Measurements from ENCODE around the gene PTGES3.
"Not testable (repeated sequence)": the region's sequence is repeated elsewhere in the genome, so short reads cannot be mapped to it uniquely, and the experiment has no call there.

PTGES3 gene

GRCh38 chr12:56657416-56658379, 30.4 kb downstream of the PTGES3 start:
- FAIRE-seq: no peak

GRCh38 chr12:56653781-56654180, 34.3 kb downstream of the PTGES3 start:
- DNase-seq (ENCODE audit: low spot score); FAIRE-seq: not testable (repeated sequence)

More at GRCh38 chr12:56657416-56658379, 30.4 kb downstream of the PTGES3 start:
- no peak for DNase-seq (ENCODE audit: low spot score)

DNA sequence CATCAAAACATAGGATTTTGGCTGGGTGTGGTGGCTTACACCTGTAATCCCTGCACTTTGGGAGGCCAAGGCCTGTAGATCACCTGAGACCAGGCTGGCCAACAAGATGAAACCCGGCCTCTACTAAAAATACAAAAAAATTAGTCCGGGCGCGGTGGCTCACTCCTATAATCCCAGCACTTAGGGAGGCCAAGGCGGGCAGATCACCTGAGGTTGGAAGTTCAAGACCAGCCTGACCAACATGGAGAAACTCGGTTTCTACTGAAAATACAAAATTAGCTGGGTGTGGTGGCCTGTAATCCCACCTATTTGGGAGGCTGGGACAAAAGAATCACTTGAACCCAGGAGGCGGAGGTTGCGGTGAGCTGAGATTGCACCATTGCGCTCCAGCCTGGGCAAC, 40.1 kb downstream of the PTGES3 start:
- DNase-seq (ENCODE audit: low spot score); FAIRE-seq: not testable (repeated sequence)

- FAIRE-seq (peak; percentile 93), DNase-seq (ENCODE audit: low spot score) (peak; percentile 100)
Measured at GRCh38 chr12:56645717-56646446, 42.2 kb downstream of the PTGES3 start, which contains the start of gene ATP5F1B. Gene ATP5F1B, minus strand, starts transcription at chr12:56645984. Its CDS starts 21 bp downstream, at chr12:56645963.

DNA sequence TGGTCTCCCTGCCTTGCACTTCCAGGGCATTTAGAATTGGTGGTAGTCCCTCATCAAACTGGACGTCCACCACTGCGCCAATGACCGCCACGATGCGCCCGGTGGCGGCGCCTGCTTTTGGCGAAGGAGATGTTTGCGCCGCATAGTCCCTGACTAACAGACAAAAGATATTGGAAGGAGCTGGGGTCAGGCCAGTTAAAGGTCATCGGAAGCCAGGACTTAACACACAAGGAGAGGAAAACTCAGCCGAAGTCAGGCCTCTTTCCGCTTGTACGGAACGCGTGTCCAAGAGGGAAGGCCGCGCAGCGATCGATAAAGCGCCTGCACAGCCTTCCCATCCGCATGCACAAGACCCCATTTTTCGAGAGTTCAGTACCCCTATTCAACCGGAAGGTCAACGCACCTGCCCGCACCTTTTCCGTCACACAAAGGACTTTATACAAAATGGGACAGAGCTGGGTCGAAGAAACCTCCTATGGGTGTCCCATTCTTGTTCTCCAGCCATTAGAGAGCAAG, 42.8 kb downstream of the PTGES3 start:
- FAIRE-seq (no peak), DNase-seq (ENCODE audit: low spot score) (no peak)

DNA sequence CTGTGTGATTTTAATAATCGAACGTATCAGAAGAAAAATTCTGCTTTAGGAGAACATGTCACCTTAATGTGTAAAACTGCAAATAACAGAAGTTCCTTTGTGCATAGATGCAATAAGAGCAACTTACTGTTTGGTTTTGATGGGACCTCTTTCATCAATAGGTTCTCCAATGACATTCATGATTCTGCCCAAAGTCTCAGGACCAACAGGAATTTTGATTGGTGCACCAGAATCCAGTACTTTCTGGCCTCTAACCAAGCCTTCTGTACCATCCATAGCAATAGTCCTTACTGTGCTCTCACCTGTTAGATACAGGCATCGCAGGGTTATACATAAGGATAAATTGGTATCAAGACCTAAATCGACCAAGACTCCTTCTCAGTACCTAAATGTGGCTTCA, 43.4 kb downstream of the PTGES3 start:
- DNase-seq (ENCODE audit: low spot score): no peak
- no peak for FAIRE-seq

- FAIRE-seq: no peak
- DNase-seq (ENCODE audit: low spot score): no peak
Measured at GRCh38 chr12:56641219-56641618, 46.9 kb downstream of the PTGES3 start.

DNA sequence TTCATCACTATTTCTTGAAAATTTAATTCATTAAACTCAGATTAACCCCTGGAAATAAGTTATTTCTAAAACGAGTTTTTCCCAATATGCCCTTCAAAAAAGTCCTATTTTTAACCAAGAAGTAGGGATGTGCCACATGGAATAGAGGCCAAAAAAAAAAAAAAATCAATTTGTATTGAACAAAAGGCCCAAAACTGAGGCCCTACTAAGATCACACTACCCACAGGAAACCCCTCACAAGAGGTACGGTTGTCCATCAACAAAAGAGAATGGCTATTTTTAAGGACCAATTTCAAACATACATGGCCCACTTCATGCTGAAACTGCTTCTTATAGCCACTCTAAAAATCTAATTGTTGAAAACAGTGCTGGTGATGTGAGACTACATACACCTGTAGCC, 50.5 kb downstream of the PTGES3 start:
- no peak for FAIRE-seq

DNA sequence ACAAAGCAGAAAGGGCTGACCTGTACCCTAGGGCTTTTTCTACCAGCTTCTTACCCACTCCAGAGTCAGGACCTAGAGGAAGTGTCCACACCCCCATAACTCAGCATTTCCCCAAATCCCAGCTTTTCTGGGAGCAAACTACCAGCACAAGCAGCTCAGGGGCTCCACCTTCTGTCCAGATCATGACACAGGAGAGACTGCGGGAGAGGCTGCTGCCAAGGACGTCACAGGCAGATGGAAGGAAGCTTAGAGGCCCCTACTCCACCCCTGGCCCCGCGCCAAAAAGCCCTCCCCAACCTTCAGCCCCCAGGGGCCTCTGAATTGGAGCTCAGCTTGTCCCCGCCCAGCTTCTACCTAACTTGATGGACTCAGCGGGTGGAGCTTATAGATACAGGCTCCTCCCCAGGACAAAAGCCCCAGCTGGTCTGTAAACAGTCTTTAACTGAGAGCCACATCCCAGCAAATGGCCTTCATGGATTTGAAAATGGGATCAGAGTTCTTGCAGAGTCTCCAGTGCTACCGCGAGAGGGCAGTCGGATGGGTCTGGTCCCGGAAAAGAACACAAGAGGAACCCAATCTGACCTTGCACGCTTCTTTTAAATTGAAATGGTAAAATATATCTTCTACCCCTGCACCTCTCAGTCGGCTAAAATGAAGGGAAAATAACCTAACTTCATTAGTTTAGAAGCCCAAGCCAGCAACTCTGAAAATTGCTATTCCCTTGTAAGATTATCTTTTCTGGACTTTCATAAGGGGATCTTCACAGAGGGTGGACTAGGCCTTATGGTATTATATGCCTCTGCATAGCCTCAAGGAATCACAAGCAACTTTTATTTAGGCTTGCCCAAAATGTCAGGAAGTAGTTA, 51.2 kb downstream of the PTGES3 start:
- DNase-seq (ENCODE audit: low spot score) (peak; percentile 95), FAIRE-seq (peak; percentile 72)

More for the DNA sequence above, 50.5 kb downstream of the PTGES3 start:
- DNase-seq (ENCODE audit: low spot score): no peak

DNA sequence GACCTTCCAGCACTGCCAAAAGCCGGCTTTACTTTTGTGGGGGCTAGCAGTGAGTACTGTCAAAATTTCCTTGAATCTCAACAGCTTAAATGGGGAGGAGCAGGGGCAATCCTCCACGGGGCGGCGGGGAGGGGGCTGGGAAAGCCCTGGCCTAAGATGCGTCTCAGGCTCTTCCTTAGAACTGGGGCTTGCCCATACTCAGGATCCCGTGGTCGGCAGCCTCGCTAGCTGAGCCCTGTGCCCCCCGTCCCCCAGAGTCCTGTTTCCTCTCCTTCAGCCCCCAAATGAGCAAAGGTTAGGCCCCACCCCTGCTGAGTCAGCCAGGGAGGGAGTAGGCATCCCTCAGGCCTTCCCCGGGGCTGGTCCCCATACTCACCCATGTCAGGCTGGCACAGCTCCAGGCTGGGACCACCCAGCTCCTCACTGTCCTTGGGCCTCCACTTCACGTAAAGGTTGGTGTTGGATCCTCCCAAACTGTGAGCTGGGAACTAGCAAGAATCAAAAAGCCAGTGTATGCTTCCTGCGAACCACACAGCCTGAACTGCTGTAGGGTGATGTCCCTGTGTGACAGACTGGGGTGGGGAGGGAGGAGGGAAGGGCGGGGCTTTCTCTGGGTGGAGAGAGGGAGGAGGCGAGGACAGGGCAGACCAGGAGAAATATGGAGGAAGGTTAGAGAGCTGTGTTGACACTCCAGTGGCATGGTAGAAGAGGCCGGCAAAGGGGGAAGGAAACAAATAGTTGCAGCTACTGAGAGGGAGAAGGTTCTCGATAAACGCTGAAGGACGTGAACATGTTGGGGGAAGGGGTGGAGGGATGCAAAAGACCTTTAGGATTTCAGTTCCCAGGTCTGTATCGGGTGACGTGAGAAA, 52.0 kb downstream of the PTGES3 start:
- DNase-seq (ENCODE audit: low spot score) (peak; percentile 66), FAIRE-seq (no peak)

- FAIRE-seq (no peak), DNase-seq (ENCODE audit: low spot score) (peak; percentile 84)
Measured at GRCh38 chr12:56634837-56635791, 53.0 kb downstream of the PTGES3 start.

- FAIRE-seq (no peak), DNase-seq (ENCODE audit: low spot score) (no peak)
Measured at GRCh38 chr12:56634242-56634836, 53.7 kb downstream of the PTGES3 start.

DNA sequence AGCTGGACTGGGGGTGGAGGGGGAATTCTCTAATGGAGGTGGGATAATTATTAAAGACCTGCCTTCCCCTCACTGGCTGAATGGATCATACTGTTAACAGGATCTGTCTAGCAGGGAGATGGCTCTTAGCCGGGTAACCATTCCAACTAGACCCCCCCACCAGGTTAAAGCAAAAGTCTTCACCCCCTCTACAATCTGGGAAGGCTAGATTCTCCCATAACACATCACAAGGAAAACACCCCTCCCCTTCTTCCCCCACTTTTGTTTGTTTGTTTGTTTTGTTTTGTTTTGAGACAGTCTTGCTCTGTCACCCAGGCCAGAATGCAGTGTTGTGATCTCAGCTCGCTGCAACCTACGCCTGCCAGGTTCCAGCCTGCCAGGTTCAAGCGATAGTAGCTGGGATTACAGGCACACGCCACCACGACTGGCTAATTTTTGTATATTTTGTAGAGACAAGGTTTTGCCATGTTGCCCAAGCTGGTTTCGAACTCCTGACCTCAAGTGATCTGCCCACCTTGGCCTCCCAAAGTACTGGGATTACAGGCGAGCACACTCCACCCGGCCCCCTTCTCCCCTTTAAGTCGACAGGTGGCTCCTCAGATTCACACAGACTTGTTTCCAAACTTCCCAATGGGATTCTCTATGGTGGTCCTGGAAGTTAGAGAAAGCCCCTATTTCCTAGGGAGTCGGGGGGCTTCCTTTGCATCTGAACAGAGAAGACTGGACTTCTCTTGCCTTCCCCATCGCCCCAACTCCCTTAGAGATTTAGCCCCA, 54.4 kb downstream of the PTGES3 start:
- FAIRE-seq (no peak), DNase-seq (ENCODE audit: low spot score) (no peak)

- DNase-seq (ENCODE audit: low spot score) (no peak), FAIRE-seq (no peak)
Measured at GRCh38 chr12:56632701-56633467, 55.2 kb downstream of the PTGES3 start.

- FAIRE-seq (no peak), DNase-seq (ENCODE audit: low spot score) (no peak)
Measured at GRCh38 chr12:56631790-56632700, 56.0 kb downstream of the PTGES3 start.

DNA sequence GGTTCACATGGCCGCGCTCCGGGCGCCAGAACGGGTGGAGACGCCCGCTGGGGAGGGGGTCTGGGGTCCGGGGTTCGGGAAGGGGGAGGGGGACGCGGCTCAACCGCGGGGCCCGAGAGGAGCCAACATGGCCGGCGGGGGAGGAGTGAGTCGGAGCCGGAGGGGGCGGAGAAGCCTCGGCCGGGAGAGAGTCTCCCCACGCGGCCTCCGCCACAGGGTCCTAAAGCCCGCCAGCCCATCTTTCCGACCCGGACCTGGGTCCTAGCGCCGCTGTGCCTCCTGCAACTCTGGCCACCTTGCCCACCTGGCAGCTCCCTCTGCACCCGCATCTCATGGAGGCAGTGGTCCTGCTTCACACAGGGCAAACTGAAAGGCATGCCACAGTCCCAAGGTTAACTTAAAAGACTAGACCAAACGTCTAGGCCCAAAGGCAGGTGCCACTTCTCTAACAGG, 57.9 kb downstream of the PTGES3 start, which contains the start of gene BAZ2A:
Gene BAZ2A (minus strand): TSS at position 147 of the 453 bp plus-strand sequence. CDS start 12,796 bp downstream, outside the sequence.
- peak; percentile 44 for DNase-seq (ENCODE audit: low spot score)
- no peak for FAIRE-seq
